Neuron (in vitro differentiated cells): ENCODE measurements around the gene CLDN4.
"Not testable (repeated sequence)": the region's sequence is repeated elsewhere in the genome, so short reads cannot be mapped to it uniquely, and the experiment has no call there.

Experiments used
- H2AFZ ChIP-seq: one replicate; pipeline ENCODE4 v1.6.1; 2013; ENCODE audit warnings: low read depth, mild to moderate bottlenecking, inconsistent platforms, low read length, moderate library complexity
- H3K27me3 ChIP-seq: one replicate; pipeline ENCODE4 v1.6.1; 2013; ENCODE audit warnings: low read length; ENCODE audit not compliant: insufficient read depth
- H3K36me3 ChIP-seq: one replicate; pipeline ENCODE4 v1.6.1; 2013; ENCODE audit warnings: low read length; ENCODE audit not compliant: insufficient read depth
- H3K4me1 ChIP-seq: one replicate; pipeline ENCODE4 v1.6.1; 2013; ENCODE audit warnings: low read length; ENCODE audit not compliant: insufficient read depth
- H3K4me3 ChIP-seq: 2 replicates; pipeline ENCODE4 v1.5.1; 2013; ENCODE audit warnings: mild to moderate bottlenecking, low read length, moderate library complexity
- H3K9me3 ChIP-seq: one replicate; pipeline ENCODE4 v1.6.1; 2013; ENCODE audit warnings: low read length

CLDN4 gene

GRCh38 chr7:73811760-73812168 lies 19.0 kb upstream of the CLDN4 start:
- no peaks in the 10 kb centered on the region for H3K4me1 ChIP-seq
- no peaks in the 10 kb centered on the region for H3K9me3 ChIP-seq
- H3K36me3 ChIP-seq, result no peaks in the 10 kb centered on the region
- H3K4me3 ChIP-seq, result no peak overlapping the region
- no peak overlapping the region for H2AFZ ChIP-seq
- H3K27me3 ChIP-seq, result no peaks in the 10 kb centered on the region

DNA sequence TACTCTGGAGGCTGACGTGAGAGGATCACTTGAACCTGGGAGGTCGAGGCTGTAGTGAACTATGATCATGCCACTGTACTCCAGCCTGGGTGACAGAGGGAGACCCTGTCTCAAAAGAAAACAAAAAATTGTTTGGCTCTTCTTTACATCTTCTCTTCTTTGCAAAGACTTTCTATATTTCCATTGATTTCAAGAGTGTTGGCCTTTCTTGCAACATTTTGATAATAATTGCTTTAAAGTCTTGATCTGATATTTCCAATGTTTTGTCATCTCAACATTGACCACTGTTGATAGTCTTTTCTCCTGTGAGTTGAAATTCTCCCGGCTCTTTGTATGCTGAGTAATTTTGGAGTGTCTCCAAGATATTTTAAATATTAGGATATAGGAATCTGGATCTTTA lies 17.8 kb upstream of the CLDN4 start:
- H2AFZ ChIP-seq, result no peak overlapping the region
- no peaks in the 10 kb centered on the region for H3K36me3 ChIP-seq
- H3K4me3 ChIP-seq, result no peak overlapping the region
- no peaks in the 10 kb centered on the region for H3K4me1 ChIP-seq
- H3K27me3 ChIP-seq, result no peaks in the 10 kb centered on the region
- H3K9me3 ChIP-seq, result no peaks in the 10 kb centered on the region

- no peaks in the 10 kb centered on the region for H3K36me3 ChIP-seq
- H3K9me3 ChIP-seq, result no peaks in the 10 kb centered on the region
- no peaks in the 10 kb centered on the region for H3K27me3 ChIP-seq
- no peak overlapping the region for H2AFZ ChIP-seq
- no peak overlapping the region for H3K4me3 ChIP-seq
- H3K4me1 ChIP-seq, result no peaks in the 10 kb centered on the region
Observed at GRCh38 chr7:73815436-73815835, 15.4 kb upstream of the CLDN4 start.

DNA sequence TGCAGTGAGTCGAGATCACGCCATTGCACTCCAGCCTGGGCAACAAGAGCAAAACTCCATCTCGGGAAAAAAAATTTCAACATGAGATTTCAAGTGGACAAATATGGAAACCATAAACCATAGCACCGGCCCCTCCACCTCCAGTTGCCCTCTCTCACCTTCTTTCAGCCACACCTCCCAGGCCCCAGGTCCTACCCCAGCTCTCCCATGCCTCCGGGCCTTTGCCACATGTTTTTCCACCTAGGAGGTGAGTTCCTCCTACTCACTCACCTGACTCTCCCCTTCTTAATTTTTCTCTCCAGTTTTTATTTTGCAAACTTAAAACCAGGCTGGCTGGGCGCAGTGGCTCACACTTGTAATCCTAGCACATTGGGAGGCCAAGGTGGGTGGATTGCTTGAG lies 13.7 kb upstream of the CLDN4 start:
- Histone ChIP-seq H3K27me3 (no peaks in the 10 kb centered on the region), H3K36me3 (no peaks in the 10 kb centered on the region), H2AFZ (no peak overlapping the region), H3K9me3 (no peaks in the 10 kb centered on the region), H3K4me3 (no peak overlapping the region), H3K4me1 (no peaks in the 10 kb centered on the region)

- Histone ChIP-seq H3K9me3 (no peaks in the 10 kb centered on the region), H3K4me1 (no peaks in the 10 kb centered on the region), H3K36me3 (no peaks in the 10 kb centered on the region), H3K27me3 (peaks cover 6% of the 10 kb centered on the region), H2AFZ (no peak overlapping the region), H3K4me3 (no peak overlapping the region)
Observed at GRCh38 chr7:73820013-73820412, 10.8 kb upstream of the CLDN4 start.

GRCh38 chr7:73821597-73822285 lies 9.1 kb upstream of the CLDN4 start:
- not testable (repeated sequence) for H3K27me3 ChIP-seq, H2AFZ ChIP-seq, H3K36me3 ChIP-seq, H3K4me3 ChIP-seq, H3K9me3 ChIP-seq, H3K4me1 ChIP-seq

GRCh38 chr7:73822319-73823173 lies 8.2 kb upstream of the CLDN4 start:
- Histone ChIP-seq H3K4me1 (no peaks in the 10 kb centered on the region), H3K36me3 (no peaks in the 10 kb centered on the region), H3K9me3 (no peaks in the 10 kb centered on the region), H3K4me3 (no peak overlapping the region), H2AFZ (no peak overlapping the region), H3K27me3 (peaks cover 8% of the 10 kb centered on the region)

DNA sequence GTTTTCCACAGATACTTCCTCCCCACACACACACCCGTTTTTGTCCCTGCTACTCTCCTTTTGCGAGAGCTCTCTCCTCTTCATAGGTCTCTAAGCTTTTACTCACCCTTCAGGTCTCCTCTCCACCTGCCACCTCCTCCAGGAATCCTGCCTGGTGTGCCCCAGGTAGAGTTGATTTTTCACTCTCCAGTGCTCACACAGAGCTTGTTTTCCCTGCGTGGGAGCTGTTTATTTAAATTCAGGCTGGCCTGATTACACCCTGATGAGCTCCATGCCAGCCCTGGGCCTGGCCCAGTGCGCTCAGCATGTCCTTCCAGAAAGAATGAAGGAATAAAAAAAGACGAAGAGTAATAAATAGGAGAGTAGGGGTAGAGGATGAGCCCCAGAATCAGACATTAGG lies 7.5 kb upstream of the CLDN4 start:
- Histone ChIP-seq H3K27me3 (peaks cover 8% of the 10 kb centered on the region), H3K9me3 (no peaks in the 10 kb centered on the region), H3K4me1 (no peaks in the 10 kb centered on the region), H3K4me3 (no peak overlapping the region), H3K36me3 (no peaks in the 10 kb centered on the region), H2AFZ (no peak overlapping the region)

- no peak overlapping the region for H3K4me3 ChIP-seq
- no peaks in the 10 kb centered on the region for H3K4me1 ChIP-seq
- H3K9me3 ChIP-seq, result no peaks in the 10 kb centered on the region
- H2AFZ ChIP-seq, result no peak overlapping the region
- peaks cover 8% of the 10 kb centered on the region for H3K27me3 ChIP-seq
- H3K36me3 ChIP-seq, result no peaks in the 10 kb centered on the region
Observed at GRCh38 chr7:73823873-73824592, 6.8 kb upstream of the CLDN4 start.

GRCh38 chr7:73824986-73825385 lies 5.8 kb upstream of the CLDN4 start:
- no peak overlapping the region for H2AFZ ChIP-seq
- no peaks in the 10 kb centered on the region for H3K36me3 ChIP-seq
- H3K9me3 ChIP-seq, result no peaks in the 10 kb centered on the region
- H3K27me3 ChIP-seq, result peaks cover 8% of the 10 kb centered on the region
- no peaks in the 10 kb centered on the region for H3K4me1 ChIP-seq
- no peak overlapping the region for H3K4me3 ChIP-seq

DNA sequence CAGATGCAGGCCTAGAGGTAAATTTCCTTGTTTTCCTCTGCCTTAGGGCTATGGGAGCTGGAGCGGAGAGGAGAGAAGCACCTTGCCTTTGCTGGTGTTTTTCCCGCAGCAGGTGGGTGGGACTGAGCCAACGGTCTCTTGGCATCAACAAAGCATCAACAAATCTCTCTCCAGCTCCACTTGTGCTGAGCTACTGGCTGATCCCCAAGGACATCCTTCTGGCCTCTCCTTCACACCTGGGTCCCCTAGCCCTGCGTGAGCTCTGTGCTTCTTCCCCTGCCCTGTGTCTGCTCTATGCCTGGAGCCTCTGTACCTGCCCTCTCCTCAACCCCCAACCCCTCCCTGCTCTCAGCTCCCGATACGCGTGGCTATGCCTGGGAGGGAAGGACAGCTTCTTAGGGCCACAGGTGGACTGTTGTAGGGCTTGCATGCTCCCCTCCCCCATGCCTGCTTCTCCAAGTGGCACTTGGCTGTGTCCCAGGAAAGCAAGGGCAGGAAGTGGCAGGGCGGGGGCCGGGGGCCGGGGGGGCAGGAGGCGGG lies 3.2 kb upstream of the CLDN4 start:
- Histone ChIP-seq H3K36me3 (no peaks in the 10 kb centered on the region), H3K4me3 (no peak overlapping the region), H3K4me1 (peaks cover 5% of the 10 kb centered on the region), H2AFZ (no peak overlapping the region), H3K27me3 (peaks cover 8% of the 10 kb centered on the region), H3K9me3 (no peaks in the 10 kb centered on the region)

DNA sequence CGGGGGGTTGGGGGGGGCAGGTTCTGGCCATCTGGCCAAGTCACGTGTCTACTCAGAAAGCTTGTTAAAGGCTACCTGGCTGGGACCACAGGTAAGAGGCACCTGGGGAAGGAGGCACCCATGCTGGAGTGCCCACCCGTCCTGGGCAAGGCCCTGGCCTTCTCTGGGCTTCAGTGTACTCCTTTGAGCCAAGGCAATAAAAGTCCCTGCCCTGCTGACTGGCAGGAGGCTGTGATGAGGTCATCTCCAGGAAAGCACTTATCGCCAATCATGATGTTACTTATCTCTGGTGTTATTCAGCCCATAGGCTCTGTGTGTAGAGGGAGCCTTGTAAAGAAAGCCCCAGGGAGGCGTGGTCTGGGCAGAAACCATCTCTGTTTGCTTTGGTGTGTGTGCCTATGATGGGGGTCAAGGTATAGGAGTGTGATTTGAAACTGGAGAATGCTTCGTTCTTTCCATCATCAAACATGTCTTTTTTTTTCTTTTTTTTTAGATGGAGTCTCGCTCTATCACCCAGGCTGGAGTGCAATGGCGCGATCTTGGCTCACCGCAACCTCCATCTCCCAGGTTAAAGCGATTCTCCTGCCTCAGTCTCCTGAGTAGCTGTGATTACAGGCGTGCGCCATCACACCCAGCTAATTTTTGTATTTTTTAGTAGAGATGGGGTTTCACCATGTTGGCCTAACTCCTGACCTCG lies 2.5 kb upstream of the CLDN4 start:
- H3K4me3 ChIP-seq, result no peak overlapping the region
- no peaks in the 10 kb centered on the region for H3K36me3 ChIP-seq
- peaks cover 5% of the 10 kb centered on the region for H3K4me1 ChIP-seq

More for the DNA sequence above, 2.5 kb upstream of the CLDN4 start:
- Histone ChIP-seq H3K9me3 (no peaks in the 10 kb centered on the region), H3K27me3 (peaks cover 8% of the 10 kb centered on the region), H2AFZ (no peak overlapping the region)
